HG03521 (cell line): ENCODE measurements around the gene TMEM209.
"Not testable (repeated sequence)": the region's sequence is repeated elsewhere in the genome, so short reads cannot be mapped to it uniquely, and the experiment has no call there.

Source experiments
- ATAC-seq: cut with Tn5 transposase; IDR thresholded peaks from one replicate; pipeline ENCODE4 v1.9.1; 2021; ENCODE audit warnings: mild to moderate bottlenecking, moderate library complexity; ENCODE audit not compliant: unreplicated experiment

Gene TMEM209

GRCh38 chr7:130205084-130205947 is at the start of gene TMEM209:
TMEM209 (minus strand) TSS chr7:130205406; CDS start chr7:130205375, 31 bp downstream.
- ATAC-seq: peak; percentile 95

GRCh38 chr7:130254555-130254954 is 49.3 kb upstream of the TMEM209 start:
- ATAC-seq: no peak

- ATAC-seq: not testable (repeated sequence)
Observed at GRCh38 chr7:130249626-130250025, 44.4 kb upstream of the TMEM209 start.

- not testable (repeated sequence) for ATAC-seq
Observed at GRCh38 chr7:130248842-130249241, 43.6 kb upstream of the TMEM209 start.

GRCh38 chr7:130246491-130246890 is 41.3 kb upstream of the TMEM209 start:
- ATAC-seq: not testable (repeated sequence)

- ATAC-seq: not testable (repeated sequence)
Observed at GRCh38 chr7:130243486-130243885, 38.3 kb upstream of the TMEM209 start.

- no peak for ATAC-seq
Observed at GRCh38 chr7:130242198-130243014, 37.2 kb upstream of the TMEM209 start.

- no peak for ATAC-seq
Observed at GRCh38 chr7:130240240-130240639, 35.0 kb upstream of the TMEM209 start.

GRCh38 chr7:130236361-130236760 is 31.2 kb upstream of the TMEM209 start:
- ATAC-seq: not testable (repeated sequence)

- ATAC-seq: no peak
Observed at GRCh38 chr7:130234078-130234477, 28.9 kb upstream of the TMEM209 start.

GRCh38 chr7:130232209-130232608 is 27.0 kb upstream of the TMEM209 start:
- no peak for ATAC-seq

- ATAC-seq: no peak
Observed at GRCh38 chr7:130231792-130232191, 26.6 kb upstream of the TMEM209 start.

- not testable (repeated sequence) for ATAC-seq
Observed at GRCh38 chr7:130229981-130230380, 24.8 kb upstream of the TMEM209 start.

- no peak for ATAC-seq
Observed at GRCh38 chr7:130228840-130229502, 23.8 kb upstream of the TMEM209 start.

- ATAC-seq: no peak
Observed at GRCh38 chr7:130227883-130228575, 22.8 kb upstream of the TMEM209 start.

GRCh38 chr7:130226333-130226732 is 21.1 kb upstream of the TMEM209 start:
- ATAC-seq: no peak

GRCh38 chr7:130224923-130225322 is 19.7 kb upstream of the TMEM209 start:
- not testable (repeated sequence) for ATAC-seq

- no peak for ATAC-seq
Observed at GRCh38 chr7:130224210-130224609, 19.0 kb upstream of the TMEM209 start.

- no peak for ATAC-seq
Observed at GRCh38 chr7:130223646-130224045, 18.4 kb upstream of the TMEM209 start.

GRCh38 chr7:130221746-130222145 is 16.5 kb upstream of the TMEM209 start:
- no peak for ATAC-seq

- no peak for ATAC-seq
Observed at GRCh38 chr7:130219871-130220270, 14.7 kb upstream of the TMEM209 start.
